IMR-90 (cell line): ENCODE results near the gene SNX3.

Source experiments
- CEBPB ChIP-seq: IDR thresholded peaks from 2 replicates; pipeline ENCODE4 v1.6.1; 2012; ENCODE audit warnings: low read depth, low read length, improper control_type of control experiment
- CHD1 ChIP-seq: IDR thresholded peaks from 2 replicates; pipeline ENCODE4 v1.6.1; 2012; ENCODE audit warnings: low read depth, low read length, improper control_type of control experiment

DNA sequence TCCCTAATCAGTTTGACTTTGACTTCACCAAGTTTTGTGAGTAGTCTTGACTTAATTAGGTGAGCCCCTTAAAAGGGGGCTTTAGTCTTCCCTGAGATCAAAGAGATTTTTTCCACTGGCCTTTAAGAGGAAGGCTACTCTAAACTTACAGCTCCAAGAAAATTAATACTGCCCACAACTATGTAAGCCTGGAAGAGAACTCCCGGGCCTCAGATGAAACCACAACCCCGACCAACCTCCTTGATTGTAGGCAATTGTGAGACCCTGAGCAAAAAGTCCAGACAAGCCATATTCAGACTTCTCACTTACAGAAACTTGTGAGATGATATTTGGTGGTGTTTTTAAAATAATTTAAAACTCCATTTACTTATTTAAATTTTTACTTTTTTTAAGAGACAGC is 18.1 kb downstream of the SNX3 start:
- TF ChIP-seq CHD1 (no peak), CEBPB (no peak)
